ENCODE measurements around the gene HOXA3. TPM values are rescaled to one million over a fixed set of nuclear protein-coding genes. Genes with fewer than 3 reads are reported as not detected.

The HOXA3 gene
- total RNA-seq, 1 experiment from 2014 or later = not detected

GRCh38 chr7:27129729-27130539 lies 22.4 kb downstream of the HOXA3 start:
- DNase-seq = no peak
- no peaks in the 10 kb centered on the region for H3K79me1 ChIP-seq (ENCODE audit: insufficient read depth, low read depth, low read length, poor library complexity, severe bottlenecking)
- no peak overlapping the region for H3K4ac ChIP-seq (ENCODE audit: low read depth, low read length)
- no peaks in the 10 kb centered on the region for H3K4me1 ChIP-seq (ENCODE audit: insufficient read depth, low read length)
- Mint-ChIP-seq H3K9me3 (peaks cover 0 to 10% of the 10 kb centered on the region in 2 experiments; a peak in 3 of 5 replicates), H3K27ac (no peak overlapping the region), H3K36me3 (ENCODE audit: insufficient read depth in 1 of 3, low read depth in 3 of 3) (no peaks in the 10 kb centered on the region; a peak in 1 of 7 replicates), H3K27me3 (ENCODE audit: low read depth) (peaks cover 97% of the 10 kb centered on the region), H3K4me1 (no peaks in the 10 kb centered on the region), H3K4me3 (no peak overlapping the region)
- H3K27me3 ChIP-seq (ENCODE audit: insufficient read depth, low read length) = peaks cover 95% of the 10 kb centered on the region
- H3K9me3 ChIP-seq (ENCODE audit: control insufficient read depth, low read depth, low read length) = no peaks in the 10 kb centered on the region
- no CpG with 5 or more reads among the region's 72 CpGs for WGBS (ENCODE audit: extremely low coverage, insufficient read length, low lambda C conversion rate)
- no peak overlapping the region for H2BK5ac ChIP-seq (ENCODE audit: insufficient read length, low read length)
- no peak overlapping the region for H3K14ac ChIP-seq (ENCODE audit: insufficient read depth, low read length)
- no peak overlapping the region for H3K9ac ChIP-seq (ENCODE audit: extremely low read depth, insufficient read length, low read length)
- no peak overlapping the region for H3T11ph ChIP-seq (ENCODE audit: low read length)
- no peaks in the 10 kb centered on the region for H3K23me2 ChIP-seq (ENCODE audit: insufficient read length, low read depth, low read length, poor library complexity, severe bottlenecking)
- H2BK20ac ChIP-seq (ENCODE audit: low read depth, low read length, poor library complexity, severe bottlenecking) = no peak overlapping the region
- no peak overlapping the region for H2AK5ac ChIP-seq (ENCODE audit: insufficient read length, low read length)
- no peaks in the 10 kb centered on the region for H3K79me2 ChIP-seq (ENCODE audit: insufficient read depth, low read length)
- no peak overlapping the region for H4K91ac ChIP-seq (ENCODE audit: insufficient read length, low read depth, low read length)
- no peak overlapping the region for H2BK15ac ChIP-seq (ENCODE audit: low read depth, low read length)
- H2BK12ac ChIP-seq (ENCODE audit: insufficient read length, low read depth, low read length) = no peak overlapping the region
- no peak overlapping the region for H4K8ac ChIP-seq (replicated peaks; ENCODE audit: insufficient read length, low read depth, low read length)
- H2AFZ ChIP-seq (ENCODE audit: low read length) = no peak overlapping the region
- H4K20me1 ChIP-seq (ENCODE audit: control insufficient read depth, insufficient read depth, insufficient read length) = peaks cover 3% of the 10 kb centered on the region
- no peak for TF ChIP-seq CTCF (conservative IDR thresholded peaks at IDR 0.05)
- H3K27ac ChIP-seq (ENCODE audit: insufficient read length, low read depth, low read length) = no peak overlapping the region
- H3K23ac ChIP-seq (ENCODE audit: insufficient read length, low read depth, low read length) = no peak overlapping the region
- no peak overlapping the region for H3K18ac ChIP-seq (ENCODE audit: insufficient read length, low read depth, low read length)
- H2BK120ac ChIP-seq (ENCODE audit: low read depth, low read length, poor library complexity, severe bottlenecking) = no peak overlapping the region
- H4K5ac ChIP-seq (ENCODE audit: insufficient read length, low read depth, low read length) = no peak overlapping the region
- H3K56ac ChIP-seq (ENCODE audit: insufficient read length, low read depth, low read length) = no peak overlapping the region
- H3K4me2 ChIP-seq (ENCODE audit: insufficient read depth, insufficient read length, low read length) = no peak overlapping the region

Measured in H9 (cell line).